Activated CD8-positive, alpha-beta memory T cell treated with anti-CD3 and anti-CD28 coated beads, Interleukin-2, amount 50 U/mL, for 4 hours (primary cell): ENCODE data around the gene DDR1.
"Not testable (repeated sequence)": the region's sequence is repeated elsewhere in the genome, so short reads cannot be mapped to it uniquely, and the experiment has no call there.

Experiments used
- DNase-seq: peaks from one replicate; pipeline ENCODE4 v3.0.0-alpha.2; 2020

DDR1 gene

DNA sequence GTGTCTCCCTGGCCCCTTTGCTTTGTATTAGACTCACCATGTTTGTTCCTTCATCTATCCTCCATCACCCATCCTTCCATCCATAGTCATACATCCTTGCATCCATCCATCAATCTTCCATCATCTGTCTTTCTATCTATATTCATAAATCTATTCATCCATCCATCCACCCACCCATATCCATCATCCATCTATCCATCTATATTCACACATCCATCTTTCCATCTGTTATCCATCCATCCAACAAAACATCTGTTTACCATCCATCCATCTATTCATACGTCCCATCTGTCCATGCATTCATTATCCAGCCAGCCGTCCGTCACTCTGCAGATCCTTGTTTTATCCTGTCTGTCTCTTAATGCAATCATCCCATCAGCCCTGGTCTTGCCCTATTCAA, 10.6 kb downstream of the DDR1 start:
- DNase-seq, result no peak

- no peak for DNase-seq
These were observed 11.0 kb downstream of the DDR1 start for GRCh38 chr6:30895343-30895742.

- no peak for DNase-seq
These were observed 12.2 kb downstream of the DDR1 start for GRCh38 chr6:30896541-30896940.

DNA sequence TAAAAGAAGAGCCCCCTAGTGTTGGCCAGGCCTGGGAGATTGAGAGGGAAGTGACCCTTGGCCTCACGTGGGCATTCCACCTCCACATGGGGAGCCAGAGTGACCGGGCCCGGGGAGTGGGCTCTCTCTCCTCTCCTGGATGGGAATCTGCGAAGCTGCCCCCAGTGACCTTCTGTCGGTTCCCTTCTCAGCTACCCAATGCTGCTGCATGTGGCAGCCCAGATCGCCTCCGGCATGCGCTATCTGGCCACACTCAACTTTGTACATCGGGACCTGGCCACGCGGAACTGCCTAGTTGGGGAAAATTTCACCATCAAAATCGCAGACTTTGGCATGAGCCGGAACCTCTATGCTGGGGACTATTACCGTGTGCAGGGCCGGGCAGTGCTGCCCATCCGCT, 13.6 kb downstream of the DDR1 start:
- DNase-seq, result no peak

DNA sequence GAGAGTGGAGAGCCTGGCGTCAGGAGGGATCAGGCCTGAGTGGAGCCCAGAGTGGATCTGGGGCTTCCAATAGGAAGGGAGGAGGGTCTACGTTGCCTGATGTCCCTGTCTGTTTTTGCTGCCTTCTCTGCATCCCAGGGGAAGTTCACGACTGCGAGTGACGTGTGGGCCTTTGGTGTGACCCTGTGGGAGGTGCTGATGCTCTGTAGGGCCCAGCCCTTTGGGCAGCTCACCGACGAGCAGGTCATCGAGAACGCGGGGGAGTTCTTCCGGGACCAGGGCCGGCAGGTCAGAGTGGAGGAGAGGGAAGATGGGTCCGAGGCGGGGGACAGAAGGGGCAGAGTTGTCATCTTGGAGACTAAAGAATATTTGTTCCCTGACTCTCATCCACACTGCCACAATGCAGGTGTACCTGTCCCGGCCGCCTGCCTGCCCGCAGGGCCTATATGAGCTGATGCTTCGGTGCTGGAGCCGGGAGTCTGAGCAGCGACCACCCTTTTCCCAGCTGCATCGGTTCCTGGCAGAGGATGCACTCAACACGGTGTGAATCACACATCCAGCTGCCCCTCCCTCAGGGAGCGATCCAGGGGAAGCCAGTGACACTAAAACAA, 14.5 kb downstream of the DDR1 start:
- no peak for DNase-seq

- no peak for DNase-seq
These were observed 16.6 kb downstream of the DDR1 start for GRCh38 chr6:30900863-30901417.

DNA sequence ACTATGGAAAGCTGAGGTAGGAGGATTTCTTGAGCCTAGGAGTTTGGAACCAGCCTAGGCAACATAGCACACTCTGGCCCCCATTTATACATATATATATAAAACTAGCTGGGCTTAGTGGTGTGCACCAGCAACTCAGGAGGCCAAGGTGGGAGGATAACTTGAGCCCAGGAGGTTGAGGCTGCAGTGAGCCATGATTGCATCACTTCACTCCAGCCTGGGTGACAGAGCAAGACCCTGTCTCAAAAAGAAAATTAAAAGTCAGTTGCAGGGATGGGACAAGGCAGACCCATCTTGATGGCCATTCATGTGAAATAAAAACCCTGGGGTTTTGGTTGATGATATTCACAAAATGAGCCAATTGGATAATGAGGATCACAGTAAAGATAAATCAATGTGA, 17.1 kb downstream of the DDR1 start:
- no peak for DNase-seq

GRCh38 chr6:30902196-30902595, 17.9 kb downstream of the DDR1 start:
- not testable (repeated sequence) for DNase-seq

DNA sequence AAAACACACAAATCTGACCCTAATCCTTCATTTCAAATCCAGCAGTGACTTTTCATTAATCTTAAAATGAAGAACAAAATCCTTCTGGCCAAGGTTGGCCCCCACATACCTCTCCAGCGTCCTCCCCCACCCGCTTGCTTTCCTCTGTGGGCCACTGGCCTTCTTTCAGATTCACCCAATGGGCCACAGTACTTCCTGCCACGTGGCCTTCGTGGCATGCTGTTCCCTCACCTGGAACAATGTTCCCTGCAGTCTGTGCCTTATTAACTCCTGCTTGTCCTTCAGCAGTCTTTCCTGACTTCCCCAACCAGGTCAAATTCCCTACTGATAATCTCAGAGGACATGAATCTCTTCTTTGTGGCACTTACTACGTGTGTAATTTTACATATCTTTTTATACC, 18.4 kb downstream of the DDR1 start:
- no peak for DNase-seq

DNA sequence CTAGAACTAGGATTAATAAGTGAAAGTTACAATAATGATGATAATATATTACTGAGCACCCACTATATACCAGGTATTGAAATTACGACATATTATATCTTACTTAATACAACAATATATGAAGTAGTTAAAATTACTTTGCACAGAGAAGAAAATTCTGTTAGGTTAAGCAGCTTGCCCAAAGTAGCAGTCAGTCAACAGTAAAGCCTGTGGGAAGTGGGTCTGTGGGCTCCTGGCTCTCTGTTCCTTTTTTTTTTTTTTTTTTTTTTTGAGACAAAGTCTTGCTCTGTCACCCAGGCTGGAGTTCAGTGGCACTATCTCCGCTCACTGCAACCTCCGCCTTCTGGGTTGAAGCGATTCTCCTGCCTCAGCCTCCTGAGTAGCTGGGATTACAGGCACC, 18.9 kb downstream of the DDR1 start:
- no peak for DNase-seq

DNA sequence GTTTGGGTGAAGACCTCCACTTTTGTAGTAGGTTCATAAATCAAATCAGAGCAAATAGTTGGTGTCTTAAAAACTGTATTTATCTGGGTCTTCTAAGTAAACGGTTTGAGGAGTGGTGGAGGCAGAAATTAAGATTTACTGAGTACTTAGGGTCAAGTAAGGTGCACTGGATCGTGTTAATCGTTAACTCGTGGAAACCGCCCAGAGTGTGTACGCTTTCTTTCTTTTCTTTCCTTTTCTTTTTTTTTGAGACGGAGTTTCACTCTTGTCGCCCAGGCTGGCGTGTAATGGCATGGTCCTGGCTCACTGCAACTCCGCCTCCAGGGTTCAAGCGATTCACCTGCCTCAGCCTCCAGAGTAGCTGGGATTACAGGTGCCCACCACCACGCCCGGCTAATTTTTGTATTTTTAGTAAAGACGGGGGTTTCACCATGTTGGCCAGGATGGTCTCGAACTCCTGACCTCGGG, 23.0 kb downstream of the DDR1 start:
- DNase-seq, result not testable (repeated sequence)

DNA sequence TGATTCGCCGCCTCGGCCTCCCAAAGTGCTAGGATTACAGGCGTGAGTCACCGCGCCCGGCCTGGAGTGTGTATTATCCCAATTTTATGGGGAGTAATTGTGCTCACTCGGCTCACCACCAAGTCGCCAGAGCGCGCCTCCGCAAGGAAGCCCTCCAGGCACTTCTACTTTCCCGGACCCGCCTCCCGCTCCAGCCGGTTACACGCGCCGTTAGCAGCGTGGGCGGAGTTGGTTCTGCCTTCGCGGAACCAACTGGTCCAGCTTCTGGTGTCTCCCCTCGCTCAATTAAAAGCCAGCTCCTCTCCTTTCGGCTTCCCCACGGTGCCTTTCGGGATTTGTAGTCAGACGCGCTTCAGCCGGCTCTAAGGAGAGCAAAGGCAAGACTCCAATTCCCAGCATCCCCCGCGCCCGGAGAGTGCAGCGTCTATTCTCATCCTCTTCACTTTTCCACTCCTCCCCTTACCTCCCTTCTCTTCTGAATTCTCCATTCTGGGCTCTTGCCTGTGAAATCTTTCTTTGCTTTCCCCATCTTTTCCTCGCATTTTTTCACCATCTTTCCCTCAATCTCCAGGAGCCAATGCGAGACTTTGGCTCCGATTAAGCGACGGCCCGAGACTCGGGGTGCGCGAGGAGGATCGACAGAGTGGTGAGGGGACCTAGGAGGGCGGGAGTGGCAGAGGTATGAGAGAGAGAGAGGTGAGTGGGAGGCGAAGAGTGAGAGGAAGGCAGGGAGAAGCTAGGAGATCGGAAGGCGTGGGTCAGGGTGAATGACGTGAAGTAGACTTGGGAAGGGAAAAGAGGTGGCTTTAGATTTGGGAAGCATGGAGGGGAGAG, 23.7 kb downstream of the DDR1 start, which contains the start of gene GTF2H4:
TSS of gene GTF2H4 (plus strand) at position 450 of the 834 bp plus-strand sequence.
- DNase-seq, result peak; percentile 94

- no peak for DNase-seq
These were observed 24.4 kb downstream of the DDR1 start for GRCh38 chr6:30908700-30909099.

- not testable (repeated sequence) for DNase-seq
These were observed 26.2 kb downstream of the DDR1 start for GRCh38 chr6:30910473-30910872.

DNA sequence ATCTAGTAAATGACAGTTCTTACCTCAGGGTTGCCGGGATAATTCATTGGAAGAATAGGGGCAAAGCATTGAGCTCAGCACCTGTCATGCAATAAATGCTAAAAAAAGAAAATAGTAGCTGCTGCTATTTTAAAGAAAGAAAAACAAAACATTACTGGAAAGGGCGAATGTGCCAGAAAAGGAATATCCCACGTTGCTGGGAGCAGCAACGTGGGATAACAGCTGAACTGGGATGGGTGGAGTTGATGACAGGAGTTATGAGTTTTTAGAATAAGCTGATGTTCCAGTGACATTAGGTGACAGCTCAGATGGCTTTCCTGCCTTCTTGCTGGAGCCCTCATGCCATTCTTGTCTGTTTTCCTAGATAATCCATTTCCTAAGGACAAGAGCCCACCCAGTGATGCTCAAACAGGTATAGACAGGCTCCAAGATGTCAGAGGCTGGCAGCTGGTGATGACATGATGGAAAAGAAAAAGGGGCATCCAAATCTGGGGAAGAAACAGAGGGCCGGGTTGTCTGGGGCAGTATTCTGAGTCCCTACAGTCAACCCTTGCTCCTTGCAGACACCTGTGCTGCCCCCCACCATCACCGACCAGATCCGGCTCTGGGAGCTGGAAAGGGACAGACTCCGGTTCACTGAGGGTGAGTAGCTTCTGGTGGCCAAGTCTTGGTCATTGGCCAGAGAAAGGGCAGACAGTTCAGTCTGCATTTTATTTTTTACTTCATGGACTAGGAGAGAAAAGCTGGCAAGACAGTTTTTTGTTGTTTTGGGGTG, 28.6 kb downstream of the DDR1 start:
- no peak for DNase-seq

GRCh38 chr6:30913721-30914075, 29.4 kb downstream of the DDR1 start:
- DNase-seq, result no peak

DNA sequence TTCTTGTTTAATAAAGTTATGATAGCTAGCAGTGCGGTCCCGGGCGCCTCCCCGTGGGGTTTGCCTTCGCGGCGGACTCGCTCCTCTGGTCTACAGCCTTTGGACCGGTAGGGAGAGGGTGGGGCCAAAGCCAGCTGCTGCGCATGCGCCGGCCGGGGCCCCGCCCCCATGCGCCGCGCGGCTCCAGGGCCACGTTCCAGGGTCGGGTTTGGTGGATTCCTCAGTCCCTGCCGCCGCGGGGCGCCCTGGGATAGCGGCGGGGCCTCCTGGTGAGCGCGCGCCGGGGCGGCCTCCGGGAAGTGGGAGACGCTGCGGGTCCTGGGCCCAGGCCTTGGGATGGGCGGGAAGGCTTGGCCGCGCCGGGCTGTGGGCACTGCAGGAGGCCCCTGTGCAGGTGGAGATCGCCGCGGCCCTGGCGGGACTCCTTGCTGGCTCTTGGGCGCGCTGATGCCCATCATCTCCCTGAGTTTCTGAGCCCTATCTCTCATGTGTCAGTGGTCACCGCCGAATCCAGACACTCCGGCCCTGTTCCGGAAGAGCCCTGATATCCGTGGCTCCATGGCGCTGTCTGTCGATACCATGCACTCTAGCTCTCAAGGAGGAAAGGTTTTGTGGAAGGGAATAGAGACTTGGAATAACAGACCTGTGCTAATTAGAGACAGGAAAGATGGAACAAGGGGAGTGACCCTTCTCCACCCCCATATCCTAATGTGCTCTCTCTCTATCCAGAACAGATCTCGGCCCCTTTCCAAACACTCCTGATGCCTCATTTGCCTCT, 29.9 kb downstream of the DDR1 start, which contains the start of gene VARS2:
TSS of gene VARS2 (plus strand) at position 163 of the 778 bp plus-strand sequence. CDS start at position 762, 599 bp downstream.
- DNase-seq, result peak; percentile 84

DNA sequence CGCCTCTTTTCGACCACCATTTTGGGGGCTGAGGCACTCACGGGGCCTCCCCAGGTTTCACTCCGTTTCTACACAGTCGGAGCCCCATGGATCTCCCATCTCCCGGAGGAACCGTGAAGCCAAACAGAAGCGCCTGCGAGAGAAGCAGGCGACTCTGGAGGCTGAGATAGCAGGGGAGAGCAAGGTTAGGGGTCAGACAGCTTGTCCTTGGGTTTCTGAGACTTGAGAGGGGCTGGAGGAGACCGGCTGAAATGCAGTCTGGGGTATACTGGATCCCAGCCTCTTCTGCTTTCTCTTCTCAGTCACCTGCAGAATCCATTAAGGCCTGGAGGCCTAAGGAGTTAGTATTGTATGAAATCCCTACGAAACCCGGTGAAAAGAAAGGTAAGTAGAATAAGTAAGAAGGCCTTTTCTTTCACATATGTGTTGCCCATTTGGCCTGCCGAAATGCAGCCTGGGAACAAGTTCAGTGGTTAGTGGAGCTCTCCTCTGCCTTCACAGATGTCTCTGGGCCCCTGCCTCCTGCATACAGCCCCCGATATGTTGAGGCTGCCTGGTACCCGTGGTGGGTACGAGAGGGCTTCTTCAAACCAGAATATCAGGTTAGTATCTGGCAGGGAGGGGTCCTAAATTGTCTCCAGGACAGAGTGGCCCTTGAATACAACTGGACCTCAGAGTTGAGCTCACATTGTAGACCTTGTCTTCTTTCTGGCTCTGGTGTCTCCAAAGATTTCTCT, 30.7 kb downstream of the DDR1 start:
- no peak for DNase-seq

GRCh38 chr6:30915591-30915946, 31.2 kb downstream of the DDR1 start:
- DNase-seq, result no peak

DNA sequence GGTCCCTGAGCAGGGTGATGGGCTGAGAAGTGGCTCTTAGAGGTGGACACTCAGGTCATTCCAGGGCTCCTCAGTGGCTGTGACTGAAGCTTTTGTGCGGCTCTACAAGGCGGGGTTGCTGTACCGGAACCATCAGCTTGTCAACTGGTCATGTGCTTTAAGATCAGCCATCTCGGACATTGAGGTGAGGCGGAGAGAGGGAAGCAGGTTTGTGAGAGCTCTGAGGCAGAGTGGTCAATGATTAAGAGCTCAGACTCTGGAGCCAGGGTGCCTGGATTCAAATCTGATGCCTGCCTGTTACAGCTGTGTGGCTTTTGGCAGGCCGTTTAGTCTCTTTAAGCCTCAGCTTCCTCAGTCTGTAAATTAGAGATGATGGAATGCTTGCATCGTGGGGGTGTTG, 32.7 kb downstream of the DDR1 start:
- DNase-seq, result no peak

DNA sequence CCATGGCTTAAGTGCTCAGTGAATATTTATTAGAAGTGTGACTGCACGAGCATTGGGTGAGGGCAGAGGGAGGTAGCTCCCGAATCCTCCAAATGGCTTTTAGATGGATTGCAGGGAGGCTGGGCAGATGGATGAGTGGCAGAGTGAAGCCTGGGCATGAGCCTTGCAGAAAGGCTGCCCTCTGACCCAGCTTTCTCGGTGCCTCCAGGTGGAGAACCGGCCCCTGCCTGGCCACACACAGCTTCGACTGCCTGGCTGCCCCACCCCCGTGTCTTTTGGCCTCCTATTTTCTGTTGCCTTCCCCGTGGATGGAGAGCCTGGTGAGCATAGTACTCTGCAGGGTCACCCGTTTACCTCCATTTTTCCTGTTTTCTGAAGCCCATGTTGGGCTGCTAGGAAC, 33.2 kb downstream of the DDR1 start:
- DNase-seq, result no peak

DNA sequence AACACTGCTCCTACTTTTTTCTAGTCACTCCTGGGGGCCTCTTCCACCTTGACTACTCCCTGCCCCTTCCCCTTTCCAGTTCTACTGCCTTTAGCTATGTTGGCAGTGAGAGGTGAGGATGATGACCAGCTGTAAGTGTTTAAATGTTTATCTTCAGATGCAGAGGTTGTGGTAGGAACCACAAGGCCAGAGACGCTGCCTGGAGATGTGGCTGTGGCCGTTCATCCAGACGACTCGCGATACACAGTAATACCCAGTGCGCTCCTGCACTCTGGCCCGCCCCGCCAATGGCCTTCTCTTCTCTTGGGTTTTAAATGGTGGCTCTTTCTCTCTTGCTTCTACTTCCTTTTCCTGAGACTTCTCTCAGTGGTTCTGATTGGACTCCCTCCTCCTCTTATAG, 34.4 kb downstream of the DDR1 start:
- no peak for DNase-seq
